Fibroblast of lung (primary cell): Measurements from ENCODE around the gene SPTBN1. TPM values are rescaled to one million over a fixed set of nuclear protein-coding genes. Genes with fewer than 3 reads are reported as not detected.

Source experiments
- DNase-seq, 2 donors: peaks; one replicate each; pipeline versions ENCODE4 v3.0.0 to v3.0.0-alpha.2; 2010; ENCODE audit warnings: low read depth in 2 of 2
- H2AFZ ChIP-seq: 2 replicates; pipeline ENCODE4 v1.5.1; 2012; ENCODE audit warnings: low read length, control low read depth, inconsistent platforms
- H3K27ac ChIP-seq: 2 replicates; pipeline ENCODE4 v1.5.1; 2011; ENCODE audit warnings: low read length, control low read depth; ENCODE audit not compliant: insufficient read depth
- H3K27me3 ChIP-seq: 2 replicates; pipeline ENCODE4 v1.5.1; 2011; ENCODE audit warnings: mild to moderate bottlenecking, low read length; ENCODE audit not compliant: control insufficient read depth, insufficient read depth
- H3K36me3 ChIP-seq: 2 replicates; pipeline ENCODE4 v1.5.1; 2011; ENCODE audit warnings: low read length; ENCODE audit not compliant: control insufficient read depth, insufficient read depth
- H3K4me1 ChIP-seq: 2 replicates; pipeline ENCODE4 v1.5.1; 2011; ENCODE audit warnings: low read length; ENCODE audit not compliant: control insufficient read depth, insufficient read depth; ENCODE audit errors: extremely low read depth
- H3K4me2 ChIP-seq: 2 replicates; pipeline ENCODE4 v1.5.1; 2011; ENCODE audit warnings: low read length, control low read depth; ENCODE audit not compliant: insufficient read depth; ENCODE audit errors: extremely low read depth
- H3K4me3 ChIP-seq, 4 experiments: fragments of 200-600 bp in 1 of 4; sonication (generic) in 1 of 4; replicated peaks in 1 of 4; 2 replicates each; pipeline ENCODE4 v1.5.1; 2011 to 2016; ENCODE audit warnings: low read length in 4 of 4, low read depth in 3 of 4, mild to moderate bottlenecking in 3 of 4, control low read depth in 2 of 4, inconsistent platforms in 1 of 4, mixed read lengths in 1 of 4; ENCODE audit not compliant: insufficient read depth in 1 of 4; ENCODE audit errors: control extremely low read depth in 1 of 4
- H3K79me2 ChIP-seq: 2 replicates; pipeline ENCODE4 v1.5.1; 2012; ENCODE audit warnings: mild to moderate bottlenecking, low read length, inconsistent platforms; ENCODE audit not compliant: control insufficient read depth, insufficient read depth
- H3K9ac ChIP-seq: 2 replicates; pipeline ENCODE4 v1.5.1; 2011; ENCODE audit warnings: mild to moderate bottlenecking, low read length, control low read depth; ENCODE audit not compliant: insufficient read depth
- H3K9me3 ChIP-seq: 2 replicates; pipeline ENCODE4 v1.5.1; 2012; ENCODE audit warnings: low read depth, low read length; ENCODE audit not compliant: control insufficient read depth, insufficient read depth
- H4K20me1 ChIP-seq: 2 replicates; pipeline ENCODE4 v1.5.1; 2011; ENCODE audit warnings: low read length; ENCODE audit not compliant: control insufficient read depth, insufficient read depth; ENCODE audit errors: extremely low read depth
- EZH2 ChIP-seq: IDR thresholded peaks from 2 replicates; pipeline ENCODE4 v1.5.1; 2012; ENCODE audit warnings: low read length, control low read depth, mild to moderate bottlenecking; ENCODE audit errors: missing control alignments
- polyA plus RNA-seq, 2 donors: library from polyadenylated mRNA; depleted of rRNA in 1 of 2; stranded (reverse) in 1 of 2; unstranded in 1 of 2; fragments of >200 nt; gene quantifications; 2 replicates each; pipeline ENCODE4 v1.2.1, GENCODE V29; 2011 to 2012; ENCODE audit warnings: missing spikeins in 1 of 2
- total RNA-seq: library from RNA; depleted of rRNA; stranded (reverse); fragments of >200 nt; gene quantifications from 2 replicates; pipeline ENCODE4 v1.2.1, GENCODE V29; 2014
- TF ChIP-seq, protein P1 (sequence below), 2 donors: IDR thresholded peaks in 1 of 2; conservative IDR thresholded peaks in 1 of 2; 1 replicate in 1 of 2; 2 replicates in 1 of 2; pipeline ENCODE4 v1.5.1; 2011 to 2012; ENCODE audit warnings: low read length in 2 of 2, control low read depth in 1 of 2, inconsistent platforms in 1 of 2, low read depth in 1 of 2, mild to moderate bottlenecking in 1 of 2

The SPTBN1 gene
- total and polyA plus RNA-seq, 2 donors (not counting 1 experiment from before 2014, with no cell fraction given) = 123 to 325 TPM

DNA sequence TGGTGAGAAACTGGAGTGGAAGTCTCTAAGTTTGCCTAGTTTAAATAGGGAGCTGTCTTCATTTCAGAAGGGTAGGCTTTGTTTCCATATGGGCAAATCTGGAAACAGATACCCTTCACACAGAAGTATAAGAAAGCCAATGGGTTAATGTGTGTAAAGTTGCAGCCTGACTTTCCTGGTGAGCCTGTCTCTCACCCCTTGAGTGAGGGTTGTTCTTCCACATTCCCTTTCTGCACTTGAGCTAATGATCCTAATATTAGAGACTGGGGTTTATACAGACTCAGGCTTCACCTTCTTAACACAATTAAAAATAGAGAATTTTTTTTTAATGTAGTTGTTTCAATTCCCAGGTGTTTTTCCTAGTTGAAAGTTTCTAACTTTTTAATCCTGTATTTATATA, 158.7 kb downstream of the SPTBN1 start:
- Histone ChIP-seq H2AFZ (no peak overlapping the region), H3K4me1 (peaks cover 7% of the 10 kb centered on the region), H4K20me1 (peaks cover 2% of the 10 kb centered on the region), H3K27me3 (no peaks in the 10 kb centered on the region), H3K36me3 (peaks cover 20% of the 10 kb centered on the region), H3K79me2 (peaks cover 43% of the 10 kb centered on the region), H3K9ac (no peak overlapping the region), H3K4me2 (no peak overlapping the region), H3K4me3 (no peak overlapping the region), H3K9me3 (no peaks in the 10 kb centered on the region), H3K27ac (no peak overlapping the region)
- no peak for TF ChIP-seq EZH2
- TF ChIP-seq, protein P1, sequence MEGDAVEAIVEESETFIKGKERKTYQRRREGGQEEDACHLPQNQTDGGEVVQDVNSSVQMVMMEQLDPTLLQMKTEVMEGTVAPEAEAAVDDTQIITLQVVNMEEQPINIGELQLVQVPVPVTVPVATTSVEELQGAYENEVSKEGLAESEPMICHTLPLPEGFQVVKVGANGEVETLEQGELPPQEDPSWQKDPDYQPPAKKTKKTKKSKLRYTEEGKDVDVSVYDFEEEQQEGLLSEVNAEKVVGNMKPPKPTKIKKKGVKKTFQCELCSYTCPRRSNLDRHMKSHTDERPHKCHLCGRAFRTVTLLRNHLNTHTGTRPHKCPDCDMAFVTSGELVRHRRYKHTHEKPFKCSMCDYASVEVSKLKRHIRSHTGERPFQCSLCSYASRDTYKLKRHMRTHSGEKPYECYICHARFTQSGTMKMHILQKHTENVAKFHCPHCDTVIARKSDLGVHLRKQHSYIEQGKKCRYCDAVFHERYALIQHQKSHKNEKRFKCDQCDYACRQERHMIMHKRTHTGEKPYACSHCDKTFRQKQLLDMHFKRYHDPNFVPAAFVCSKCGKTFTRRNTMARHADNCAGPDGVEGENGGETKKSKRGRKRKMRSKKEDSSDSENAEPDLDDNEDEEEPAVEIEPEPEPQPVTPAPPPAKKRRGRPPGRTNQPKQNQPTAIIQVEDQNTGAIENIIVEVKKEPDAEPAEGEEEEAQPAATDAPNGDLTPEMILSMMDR (conservative IDR thresholded peaks at IDR 0.05 in 1 of 2, IDR thresholded peaks at IDR 0.05 in 1 of 2; ENCODE audit: low read depth in 1 of 2, low read length in 2 of 2) = no peak
- DNase-seq = no peak

DNA sequence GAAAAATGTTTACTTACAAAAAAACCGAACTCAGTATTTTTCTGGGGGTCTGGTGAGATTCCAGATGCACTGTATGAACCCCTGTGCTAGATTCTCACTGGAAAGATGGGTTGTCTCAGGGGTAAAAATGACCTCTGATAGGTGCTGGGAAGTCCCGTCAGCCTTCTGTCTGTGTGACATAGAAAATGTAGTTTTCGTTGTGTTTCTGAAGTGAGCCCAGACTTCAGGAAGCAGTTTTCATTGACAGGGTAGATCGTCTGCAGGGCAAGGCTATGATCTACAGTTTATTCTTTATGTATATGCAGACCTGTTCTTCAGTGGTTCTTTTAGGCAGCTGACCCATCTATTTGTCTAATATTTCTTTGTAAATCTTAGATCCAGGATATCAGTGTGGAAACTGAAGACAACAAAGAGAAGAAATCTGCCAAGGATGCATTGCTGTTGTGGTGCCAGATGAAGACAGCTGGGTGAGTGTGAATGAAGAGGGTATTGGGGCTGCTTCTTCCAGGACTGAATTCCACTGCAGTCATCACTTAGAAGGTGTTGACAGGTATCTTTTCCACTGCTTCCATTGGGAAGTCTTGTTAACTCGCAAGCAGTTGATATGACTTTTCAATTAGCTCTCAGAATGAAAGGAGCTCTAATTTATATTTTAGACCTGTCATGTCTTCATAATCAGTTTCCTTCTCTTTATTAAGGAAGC, 159.9 kb downstream of the SPTBN1 start:
- Histone ChIP-seq H3K4me1 (peaks cover 5% of the 10 kb centered on the region), H3K9ac (no peak overlapping the region), H2AFZ (no peak overlapping the region), H3K27me3 (no peaks in the 10 kb centered on the region), H3K27ac (no peak overlapping the region), H3K4me2 (no peak overlapping the region), H4K20me1 (peaks cover 2% of the 10 kb centered on the region), H3K9me3 (no peaks in the 10 kb centered on the region), H3K4me3 (no peak overlapping the region), H3K36me3 (peaks cover 20% of the 10 kb centered on the region), H3K79me2 (peaks cover 32% of the 10 kb centered on the region)
- TF ChIP-seq, protein P1 (conservative IDR thresholded peaks at IDR 0.05 in 1 of 2, IDR thresholded peaks at IDR 0.05 in 1 of 2; ENCODE audit: low read depth in 1 of 2, low read length in 2 of 2) = no peak
- no peak for TF ChIP-seq EZH2
- DNase-seq = no peak

DNA sequence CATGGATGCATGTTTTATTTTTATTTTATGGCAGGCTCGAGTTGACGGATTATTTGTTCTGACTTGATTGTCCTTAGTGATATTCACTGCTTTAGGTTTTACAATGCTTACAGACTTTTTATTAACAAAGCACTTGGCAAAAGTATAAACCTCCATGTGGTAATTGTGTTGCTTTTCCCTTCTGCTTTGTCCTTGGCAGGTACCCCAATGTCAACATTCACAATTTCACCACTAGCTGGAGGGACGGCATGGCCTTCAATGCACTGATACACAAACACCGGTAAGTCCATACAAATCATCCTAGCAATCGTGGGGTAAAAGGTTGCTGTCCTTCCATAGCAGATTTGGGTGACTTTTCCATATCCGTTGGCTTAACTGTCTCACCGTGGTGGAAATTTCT, 161.3 kb downstream of the SPTBN1 start:
- TF ChIP-seq, protein P1 (conservative IDR thresholded peaks at IDR 0.05 in 1 of 2, IDR thresholded peaks at IDR 0.05 in 1 of 2; ENCODE audit: low read depth in 1 of 2, low read length in 2 of 2) = no peak
- TF ChIP-seq EZH2 = no peak
- Histone ChIP-seq H3K27ac (no peak overlapping the region), H3K9me3 (no peaks in the 10 kb centered on the region), H3K9ac (no peak overlapping the region), H4K20me1 (no peaks in the 10 kb centered on the region), H3K4me2 (no peak overlapping the region), H3K79me2 (peaks cover 21% of the 10 kb centered on the region), H3K27me3 (no peaks in the 10 kb centered on the region), H3K4me3 (no peak overlapping the region), H2AFZ (no peak overlapping the region), H3K4me1 (peaks cover 5% of the 10 kb centered on the region), H3K36me3 (peaks cover 23% of the 10 kb centered on the region)
- no peak for DNase-seq
